ENCODE measurements around the gene CPSF6. TPM values are rescaled to one million over a fixed set of nuclear protein-coding genes. Genes with fewer than 3 reads are reported as not detected.
"Not testable (repeated sequence)": the region's sequence is repeated elsewhere in the genome, so short reads cannot be mapped to it uniquely, and the experiment has no call there.

Gene CPSF6
- total and polyA plus RNA-seq, 10 donors: 16.9 to 75.7 (median 58.2) TPM

- Histone ChIP-seq H3K4me1 (peaks cover 0 to 7% (median 0%) of the 10 kb centered on the region in 6 donors), H3K27me3 (replicated peaks in 1 of 7) (no peaks in the 10 kb centered on the region), H3K9me3 (no peaks in the 10 kb centered on the region), H3K4me3 (no peak overlapping the region), H3K36me3 (peaks cover 0 to 100% (median 65%) of the 10 kb centered on the region in 6 donors), H3K27ac (no peak overlapping the region)
- TF ChIP-seq POLR2A (IDR thresholded peaks at IDR 0.05): no peak
- TF ChIP-seq POLR2AphosphoS5 (IDR thresholded peaks at IDR 0.05): no peak
- no peak for TF ChIP-seq CTCF (IDR thresholded peaks at IDR 0.05 in 8 of 11, conservative IDR thresholded peaks at IDR 0.05 in 3 of 11)
- intact Hi-C loops (cut with DNase I; ENCODE audit: low total_unique reads): loop anchor here (10.0 kb wide), 1 partner anchor 418 kb away; no protein-coding TSS in a partner anchor
- 96 to 99% (median 97%) methylated on average over 20 of the region's 20 CpGs for WGBS, 5 donors
- no peak for DNase-seq
Observed at GRCh38 chr12:69262264-69262974, 23.1 kb downstream of the CPSF6 start.

- TF ChIP-seq CTCF (IDR thresholded peaks at IDR 0.05 in 8 of 11, conservative IDR thresholded peaks at IDR 0.05 in 3 of 11) (no peak), POLR2AphosphoS5 (IDR thresholded peaks at IDR 0.05) (no peak), POLR2A (IDR thresholded peaks at IDR 0.05) (no peak)
- no peak overlapping the region for H3K27ac ChIP-seq
- H3K4me1 ChIP-seq: no peaks in the 10 kb centered on the region
- H3K4me3 ChIP-seq: no peak overlapping the region
- H3K9me3 ChIP-seq: no peaks in the 10 kb centered on the region
- intact Hi-C loops (cut with DNase I; ENCODE audit: low total_unique reads): loop anchor here (10.0 kb wide), 1 partner anchor 420 kb away; no protein-coding TSS in a partner anchor
- no peaks in the 10 kb centered on the region for H3K27me3 ChIP-seq (replicated peaks in 1 of 7)
- H3K36me3 ChIP-seq: peaks cover 0 to 97% (median 45%) of the 10 kb centered on the region in 6 donors
- WGBS, 5 donors: 91 to 96% (median 94%) methylated on average over 3 of the region's 3 CpGs
- no peak for DNase-seq
Observed at GRCh38 chr12:69265205-69265604, 25.8 kb downstream of the CPSF6 start.

GRCh38 chr12:69265633-69266032 is 26.3 kb downstream of the CPSF6 start:
- peaks cover 0 to 97% (median 41%) of the 10 kb centered on the region in 6 donors for H3K36me3 ChIP-seq
- H3K9me3 ChIP-seq; H3K4me3 ChIP-seq; H3K27ac ChIP-seq; H3K27me3 ChIP-seq (replicated peaks in 1 of 7); H3K4me1 ChIP-seq; DNase-seq: not testable (repeated sequence)
- 90 to 98% (median 92%) methylated on average over 8 of the region's 8 CpGs for WGBS, 5 donors
- intact Hi-C loops (cut with DNase I; ENCODE audit: low total_unique reads): loop anchor here (10.0 kb wide), 1 partner anchor 421 kb away; no protein-coding TSS in a partner anchor

GRCh38 chr12:69266036-69266635 is 26.8 kb downstream of the CPSF6 start:
- intact Hi-C loops (cut with DNase I; ENCODE audit: low total_unique reads): loop anchor here (10.0 kb wide), 1 partner anchor 421 kb away; no protein-coding TSS in a partner anchor
- no peak overlapping the region for H3K4me3 ChIP-seq
- no peak overlapping the region for H3K27ac ChIP-seq
- 85 to 90% (median 87%) methylated on average over 3 of the region's 3 CpGs for WGBS, 5 donors
- no peak for TF ChIP-seq POLR2A (IDR thresholded peaks at IDR 0.05)
- no peak for TF ChIP-seq POLR2AphosphoS5 (IDR thresholded peaks at IDR 0.05)
- TF ChIP-seq CTCF (IDR thresholded peaks at IDR 0.05 in 8 of 11, conservative IDR thresholded peaks at IDR 0.05 in 3 of 11): no peak
- no peaks in the 10 kb centered on the region for H3K27me3 ChIP-seq (replicated peaks in 1 of 7)
- peaks cover 0 to 97% (median 37%) of the 10 kb centered on the region in 6 donors for H3K36me3 ChIP-seq
- no peaks in the 10 kb centered on the region for H3K9me3 ChIP-seq
- H3K4me1 ChIP-seq: no peaks in the 10 kb centered on the region
- no peak for DNase-seq

All from spleen (tissue), 11 donors.